GM19328 (cell line): ENCODE data around the gene ACTR1B.
"Not testable (repeated sequence)": the region's sequence is repeated elsewhere in the genome, so short reads cannot be mapped to it uniquely, and the experiment has no call there.

Experiments
- ATAC-seq: cut with Tn5 transposase; IDR thresholded peaks from one replicate; pipeline ENCODE4 v1.9.1; 2021; ENCODE audit warnings: mild to moderate bottlenecking, moderate library complexity; ENCODE audit not compliant: unreplicated experiment

Gene ACTR1B

DNA sequence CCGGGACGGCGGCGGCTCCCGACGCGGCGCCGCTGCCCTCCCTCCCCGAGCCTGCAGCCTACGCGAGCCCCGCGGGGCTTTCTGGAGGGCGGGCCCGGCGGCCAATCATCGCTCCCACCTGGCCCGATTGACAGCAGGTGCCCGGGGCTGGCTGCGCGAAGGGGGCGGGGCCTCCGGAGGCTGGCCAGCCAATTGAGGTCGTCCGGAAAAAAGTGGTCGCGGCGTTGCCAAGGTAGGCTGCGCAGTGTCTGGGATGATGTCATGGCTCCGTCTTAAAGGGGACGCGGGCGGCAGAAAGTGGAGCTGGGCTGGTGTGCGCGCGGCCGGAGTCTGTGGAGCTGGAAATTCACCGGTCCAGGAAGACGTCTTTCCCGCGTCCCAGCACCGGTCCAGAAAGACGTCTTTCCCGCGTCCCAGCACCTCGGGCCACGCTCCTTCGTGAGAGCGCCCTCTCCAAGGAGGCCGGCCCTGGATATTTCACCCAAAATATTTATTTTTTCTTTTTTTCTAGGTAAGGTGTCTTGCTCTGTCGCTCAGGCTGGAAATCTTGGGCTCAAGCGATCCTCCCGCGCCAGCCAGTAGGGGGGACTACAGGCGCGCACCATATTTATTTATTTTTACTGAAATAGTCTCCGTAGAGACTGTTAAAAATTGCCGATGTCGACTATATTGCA, at the start of gene ACTR1B:
Gene ACTR1B, minus strand, starts transcription at position 83 of the 674 bp plus-strand sequence. CDS start 154 bp downstream, outside the sequence.
- ATAC-seq: peak; percentile 81

DNA sequence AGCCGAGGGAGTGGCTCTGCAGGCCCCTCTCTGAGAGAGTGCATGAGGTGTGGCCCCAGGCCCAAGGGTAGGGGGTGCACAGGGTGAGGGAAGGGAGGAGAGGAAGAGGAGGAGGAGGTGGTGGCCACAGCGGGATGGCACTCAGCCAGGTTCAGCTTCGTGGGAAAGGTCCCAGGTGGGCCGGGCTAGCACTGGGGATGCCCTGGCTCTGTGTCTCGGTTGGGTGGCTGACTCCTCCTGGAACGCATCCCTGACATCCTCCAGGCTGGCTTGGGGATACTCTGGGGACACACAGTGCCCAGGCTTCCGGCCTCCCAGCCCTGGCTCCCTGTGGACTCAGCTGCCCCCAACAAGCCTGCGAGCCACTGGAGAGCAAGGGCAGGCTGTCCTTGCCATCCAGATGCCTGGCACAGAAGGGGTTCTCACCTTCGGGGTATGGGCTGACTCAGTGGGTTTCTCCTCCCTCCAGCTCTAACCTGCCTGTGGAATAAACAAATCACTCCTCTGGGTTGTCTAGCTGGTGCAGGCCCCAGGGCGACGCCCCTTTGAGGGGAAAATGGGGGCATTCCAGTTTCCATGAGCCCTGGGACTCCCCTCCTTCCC, 49.0 kb upstream of the ACTR1B start:
- ATAC-seq: no peak

DNA sequence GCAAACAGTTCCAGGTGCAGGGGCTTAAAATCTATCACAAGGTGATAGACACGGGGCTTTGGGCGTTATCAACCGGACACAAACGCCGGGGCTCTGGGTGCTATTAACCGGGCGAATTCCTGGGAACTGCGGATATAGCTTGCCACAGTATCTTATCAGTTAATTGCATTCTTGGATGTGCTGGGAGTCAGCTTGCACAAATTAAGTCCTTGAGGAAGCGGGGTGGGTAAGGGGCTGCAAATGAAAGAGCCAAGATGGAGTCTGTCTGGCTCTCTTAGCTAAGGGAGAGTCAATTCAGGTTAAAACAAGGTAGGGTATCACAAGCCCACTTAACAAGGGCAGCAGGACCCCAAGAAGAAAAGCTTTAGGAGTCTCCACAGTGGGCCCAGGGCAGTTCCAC, 48.3 kb upstream of the ACTR1B start:
- not testable (repeated sequence) for ATAC-seq

DNA sequence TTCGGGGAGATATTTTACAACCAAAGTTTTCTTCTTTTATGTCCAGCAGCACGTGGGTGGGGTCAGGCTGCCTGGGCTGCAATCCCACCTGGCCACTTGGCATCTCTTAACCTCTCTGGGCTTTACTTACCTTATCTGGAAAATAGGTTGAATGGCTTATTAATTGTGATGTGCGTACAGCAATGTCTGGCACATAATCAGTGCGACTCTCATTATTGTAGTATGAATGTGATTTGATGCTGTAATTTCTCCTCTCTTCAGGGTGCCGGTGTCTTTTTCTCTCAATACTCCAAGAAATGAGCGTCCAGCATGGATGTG, 47.5 kb upstream of the ACTR1B start:
- ATAC-seq: no peak

DNA sequence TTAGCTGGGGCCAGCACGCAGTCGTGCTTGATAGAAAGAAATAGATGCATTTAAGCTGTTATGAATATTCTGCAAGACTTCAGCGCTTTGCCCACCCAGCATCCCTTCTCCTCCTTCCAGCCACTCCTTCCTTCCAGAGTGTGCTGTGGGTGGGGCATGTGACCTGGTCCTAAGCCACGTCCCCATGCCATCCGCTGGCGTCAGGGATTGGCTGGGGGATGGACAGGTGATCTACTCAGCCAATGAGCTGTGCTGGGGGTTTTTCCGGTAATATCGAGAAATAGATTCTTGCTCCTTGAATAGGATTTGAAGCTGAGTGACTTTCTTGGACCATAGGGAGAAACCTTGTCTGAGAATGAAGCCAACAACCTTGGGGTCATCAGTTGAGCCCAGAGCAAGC, 44.8 kb upstream of the ACTR1B start:
- ATAC-seq: no peak

DNA sequence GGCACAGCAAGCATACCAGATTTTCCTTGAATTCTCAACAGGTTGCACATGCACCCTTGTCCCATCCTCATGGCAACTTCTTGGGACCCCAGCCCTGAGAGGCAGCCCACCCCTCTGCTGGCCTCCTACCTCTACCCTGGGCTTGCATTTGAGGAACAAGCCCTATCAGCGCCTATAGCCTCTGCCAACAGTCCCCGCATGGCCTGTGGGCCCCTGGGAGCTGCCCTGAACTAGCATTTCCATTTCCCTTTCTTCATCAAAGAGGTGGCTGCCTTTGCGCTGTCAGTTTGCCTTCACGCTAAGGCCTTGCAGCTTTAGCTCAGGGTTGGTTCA, 44.2 kb upstream of the ACTR1B start:
- ATAC-seq: no peak

DNA sequence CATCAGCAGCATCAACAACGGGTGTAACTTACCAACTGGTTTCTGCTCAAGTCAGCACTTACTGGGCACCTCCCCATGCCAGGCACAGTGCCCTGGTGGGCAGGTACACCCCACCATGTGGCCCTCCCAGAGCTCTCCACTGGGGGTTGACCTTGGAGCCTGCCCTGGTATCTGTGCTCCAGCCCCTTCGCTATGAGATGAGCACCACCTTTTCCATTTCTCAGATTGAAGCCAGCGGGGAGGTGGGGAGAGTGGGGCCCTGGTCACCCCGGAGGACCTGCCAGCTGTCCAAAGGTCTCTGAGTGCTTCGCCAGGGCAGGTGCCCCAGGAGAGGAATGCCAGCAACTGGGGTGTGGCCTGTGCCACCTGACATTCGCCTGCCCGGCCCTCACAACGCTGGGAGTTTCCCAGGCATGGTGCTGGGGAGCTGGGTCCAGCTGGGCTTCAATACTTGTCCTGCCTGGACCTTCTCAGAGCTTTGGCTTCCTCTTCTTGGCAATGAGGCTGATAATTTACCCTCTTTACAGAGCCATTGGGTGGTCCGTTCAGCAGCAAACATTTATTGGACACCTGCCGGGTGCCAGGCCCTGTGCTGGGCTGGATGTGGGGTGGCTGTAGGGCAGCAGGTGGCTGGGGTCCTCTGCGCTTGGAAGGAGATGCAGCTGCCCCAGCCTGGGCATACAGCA, 43.7 kb upstream of the ACTR1B start:
- ATAC-seq: no peak

DNA sequence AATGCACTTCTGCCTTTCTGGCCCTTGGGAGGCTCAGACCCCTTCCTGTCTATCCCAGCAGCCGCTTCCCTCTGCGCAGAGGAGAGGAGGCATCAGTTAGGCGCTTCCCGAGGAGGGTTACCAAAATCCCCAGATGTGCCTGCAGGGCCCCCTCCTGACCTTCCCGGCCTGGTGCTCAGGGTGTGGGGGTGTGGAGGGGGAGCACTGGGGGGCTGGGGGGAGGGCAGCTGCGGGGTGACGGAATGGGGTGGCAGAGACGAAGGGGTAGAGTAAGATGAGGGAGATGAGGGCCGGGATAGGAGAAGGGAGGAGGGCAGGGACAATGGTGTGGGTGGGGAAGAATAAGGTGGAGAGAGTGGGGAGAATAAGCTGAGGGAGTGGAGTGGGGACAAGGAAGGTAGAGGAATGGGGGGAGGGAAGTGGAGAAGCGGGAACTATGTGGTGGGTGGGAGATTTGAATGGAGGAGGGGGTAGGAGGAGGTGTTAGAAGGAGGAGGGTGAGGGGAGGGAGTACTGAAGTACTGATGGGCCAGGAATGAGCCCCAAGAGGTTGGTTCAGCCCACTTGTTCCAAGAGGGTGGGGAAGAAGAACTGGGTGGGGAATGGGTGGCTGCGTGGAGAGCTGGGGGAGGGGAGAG, 43.0 kb upstream of the ACTR1B start:
- ATAC-seq: no peak

DNA sequence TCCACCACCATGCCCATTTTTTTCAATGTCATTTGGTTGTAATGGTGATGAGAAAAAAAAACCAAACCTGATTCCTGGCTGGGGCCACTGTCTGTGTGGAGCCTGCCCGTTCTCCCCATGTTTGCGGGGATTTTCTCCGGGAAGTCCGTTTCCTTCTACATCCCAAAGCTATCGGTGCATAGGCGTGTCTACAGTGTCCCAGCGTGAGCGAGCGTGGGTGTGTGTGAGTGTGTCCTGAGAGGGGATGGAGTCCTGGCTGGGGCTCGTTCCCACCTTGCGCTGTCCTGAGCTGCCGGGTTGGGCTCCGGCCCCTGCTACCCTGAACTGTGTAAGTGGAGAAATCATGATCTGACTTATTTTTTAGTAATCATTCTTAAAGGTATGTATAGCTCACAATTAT, 42.3 kb upstream of the ACTR1B start:
- no peak for ATAC-seq

DNA sequence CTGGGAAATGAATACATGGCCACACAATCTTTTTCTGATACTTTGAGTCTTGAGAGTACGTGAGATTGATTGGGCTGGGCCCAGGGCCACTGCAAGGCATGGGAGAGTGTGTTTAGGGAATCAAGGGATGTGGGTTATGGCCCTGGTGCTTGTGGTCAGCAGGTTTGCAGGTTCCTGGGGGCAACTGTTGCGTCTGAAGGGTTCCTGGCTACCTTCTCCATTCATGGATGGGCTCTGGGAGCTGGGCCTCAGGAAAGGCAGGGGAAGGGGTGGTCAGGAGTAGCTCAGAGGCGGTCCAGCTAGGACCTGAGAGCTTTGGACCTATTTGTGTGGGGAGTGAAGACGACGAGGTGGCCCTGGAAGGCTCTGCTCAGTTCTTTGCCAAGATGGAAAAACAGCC, 41.1 kb upstream of the ACTR1B start:
- no peak for ATAC-seq

DNA sequence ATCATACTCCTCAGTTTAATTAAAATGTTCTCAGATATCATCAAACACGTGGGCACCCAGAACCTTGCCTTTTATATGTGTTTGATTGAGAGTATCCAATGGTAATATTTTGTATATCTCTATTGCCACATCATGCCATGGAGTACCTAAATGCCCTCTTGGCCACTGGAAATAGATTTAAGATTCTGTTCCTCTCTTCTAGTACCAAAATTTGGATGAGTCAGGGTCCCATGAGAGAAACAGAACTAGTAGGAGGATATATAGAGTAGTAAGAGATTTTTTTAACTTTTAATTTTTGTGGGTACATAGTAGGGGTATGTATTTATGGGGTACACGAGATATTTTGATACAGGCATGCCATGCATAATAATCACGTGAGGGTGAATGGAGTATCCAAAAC, 39.9 kb upstream of the ACTR1B start:
- ATAC-seq: no peak

DNA sequence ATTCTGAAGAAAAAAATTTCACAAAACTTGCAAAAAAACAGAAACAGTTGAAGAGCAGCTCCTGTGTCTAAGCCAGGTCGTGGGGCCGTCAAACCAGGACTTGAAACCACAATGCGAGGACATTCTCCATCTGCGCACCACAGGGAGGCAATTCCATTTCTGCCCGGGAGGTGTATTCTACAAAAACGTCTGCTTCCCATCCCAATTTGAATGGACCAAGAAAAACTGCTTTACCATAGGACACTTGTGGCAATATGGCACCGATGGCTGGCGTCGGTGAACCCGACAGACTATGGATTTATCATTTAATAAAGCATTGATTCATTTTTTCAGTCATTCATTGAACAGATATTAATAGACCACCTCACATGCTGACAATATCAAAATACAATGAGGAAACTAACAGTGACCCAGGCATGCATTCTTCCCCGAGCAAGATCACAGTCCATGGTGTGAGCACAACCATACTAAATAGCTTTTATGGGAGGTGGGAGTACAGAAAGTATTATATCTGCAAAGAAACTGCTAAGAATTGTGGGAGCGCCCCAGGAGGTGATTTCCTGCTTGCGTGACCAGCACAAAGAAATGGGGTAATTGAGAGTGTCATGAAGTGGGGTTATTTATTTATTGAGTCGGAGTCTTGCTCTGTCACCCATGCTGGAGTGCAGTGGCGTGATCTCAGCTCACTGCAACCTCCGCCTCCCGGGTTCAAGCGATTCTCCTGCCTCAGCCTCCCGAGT, 39.1 kb upstream of the ACTR1B start:
- ATAC-seq: no peak

DNA sequence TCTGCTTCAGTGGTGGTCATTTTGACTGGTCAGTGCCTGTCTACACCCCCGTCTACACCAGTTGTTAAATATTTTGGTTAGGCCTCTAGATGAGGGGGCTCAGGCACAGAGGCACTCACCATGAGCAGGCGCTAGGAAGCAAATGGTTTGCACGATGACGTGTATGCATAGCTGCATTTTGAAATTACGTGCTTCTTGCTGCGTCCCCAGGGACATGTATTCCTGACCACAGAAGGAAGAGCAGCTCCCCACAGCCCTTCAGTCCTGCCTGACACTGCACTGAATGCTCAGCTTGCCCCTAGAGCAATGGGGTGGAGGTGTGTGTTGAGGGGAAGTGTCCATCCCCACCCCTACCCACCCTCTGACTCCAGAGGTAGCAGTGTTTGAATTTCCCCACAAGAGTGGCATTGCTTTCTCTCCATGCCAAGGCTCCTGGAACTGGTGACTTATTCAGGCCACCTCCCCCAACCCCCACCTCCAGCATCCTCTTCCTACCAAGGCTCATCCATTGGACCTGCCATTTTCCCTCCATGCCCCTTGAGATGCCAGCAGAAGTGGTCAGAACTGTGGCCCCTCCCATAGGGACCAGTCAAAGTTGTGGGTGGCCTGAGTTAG, 38.1 kb upstream of the ACTR1B start:
- ATAC-seq: no peak

DNA sequence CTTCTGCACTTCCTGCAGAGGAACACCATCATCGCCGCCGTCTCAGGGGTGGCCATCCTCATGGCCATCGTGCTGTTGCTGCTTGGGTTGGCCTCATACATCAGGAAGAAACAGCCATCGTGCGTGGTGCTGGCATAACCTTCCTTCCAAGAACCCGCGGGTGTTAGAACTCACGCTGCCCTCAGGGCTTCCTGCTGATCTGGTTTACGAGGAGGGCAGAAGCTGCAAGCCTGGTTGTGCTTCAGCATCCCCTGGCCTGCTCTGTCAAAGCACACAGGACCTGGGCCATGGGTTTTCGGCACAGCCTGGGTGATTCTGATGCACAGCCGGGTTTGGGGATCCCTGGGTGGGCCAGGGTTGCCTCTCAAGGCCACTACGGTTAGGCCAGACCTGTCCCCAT, 37.3 kb upstream of the ACTR1B start:
- no peak for ATAC-seq

DNA sequence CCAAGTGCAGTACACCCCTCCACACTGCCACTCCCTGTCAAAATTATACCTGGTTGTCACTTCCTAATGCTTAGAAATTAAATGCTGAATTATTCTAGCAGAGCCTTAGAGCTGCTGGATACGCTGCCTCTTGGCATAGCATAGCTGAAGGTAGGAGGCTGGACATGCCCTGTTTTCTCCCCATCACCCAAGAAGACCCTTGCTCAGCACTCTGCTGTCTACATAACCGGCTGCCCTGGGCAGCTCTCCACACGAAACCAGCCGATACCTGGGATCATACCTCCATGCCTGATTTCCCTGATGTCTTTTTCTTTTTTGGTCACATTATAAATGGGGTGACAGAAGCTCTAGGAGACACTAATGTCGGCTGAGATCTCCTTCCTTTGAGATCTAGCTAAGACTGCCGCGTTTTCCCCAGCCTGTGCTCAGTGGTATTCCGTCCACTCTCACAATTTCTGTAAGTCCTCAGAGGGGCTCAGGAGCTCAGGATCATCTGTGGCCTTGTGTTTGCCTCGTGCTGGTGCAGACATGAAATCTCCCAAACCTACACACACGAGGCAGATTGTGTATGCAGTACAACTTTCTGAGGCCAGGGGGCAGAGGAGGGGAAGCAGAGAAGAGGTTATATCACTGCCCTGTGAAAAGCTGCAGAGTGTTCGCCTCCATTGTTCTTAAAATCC, 36.1 kb upstream of the ACTR1B start:
- ATAC-seq: no peak

DNA sequence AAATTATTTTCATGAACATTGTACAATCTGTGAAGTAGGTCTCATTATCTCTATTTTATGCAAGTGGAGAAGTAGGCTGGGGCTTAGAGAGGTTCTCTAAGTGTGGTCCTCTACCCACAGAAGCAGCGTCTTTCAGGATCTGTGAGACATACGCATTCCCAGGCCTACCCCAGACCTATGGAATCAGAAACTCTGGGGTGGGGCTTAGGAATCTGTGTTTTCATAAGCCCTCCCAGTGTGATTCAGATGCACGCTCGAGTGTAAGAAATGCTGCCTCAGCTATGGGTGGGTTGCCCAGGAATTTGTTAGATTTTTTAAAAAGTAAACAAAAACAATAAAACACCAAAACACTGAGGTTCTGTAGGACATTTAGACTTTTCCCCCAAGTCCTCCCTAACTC, 34.7 kb upstream of the ACTR1B start:
- ATAC-seq: no peak

DNA sequence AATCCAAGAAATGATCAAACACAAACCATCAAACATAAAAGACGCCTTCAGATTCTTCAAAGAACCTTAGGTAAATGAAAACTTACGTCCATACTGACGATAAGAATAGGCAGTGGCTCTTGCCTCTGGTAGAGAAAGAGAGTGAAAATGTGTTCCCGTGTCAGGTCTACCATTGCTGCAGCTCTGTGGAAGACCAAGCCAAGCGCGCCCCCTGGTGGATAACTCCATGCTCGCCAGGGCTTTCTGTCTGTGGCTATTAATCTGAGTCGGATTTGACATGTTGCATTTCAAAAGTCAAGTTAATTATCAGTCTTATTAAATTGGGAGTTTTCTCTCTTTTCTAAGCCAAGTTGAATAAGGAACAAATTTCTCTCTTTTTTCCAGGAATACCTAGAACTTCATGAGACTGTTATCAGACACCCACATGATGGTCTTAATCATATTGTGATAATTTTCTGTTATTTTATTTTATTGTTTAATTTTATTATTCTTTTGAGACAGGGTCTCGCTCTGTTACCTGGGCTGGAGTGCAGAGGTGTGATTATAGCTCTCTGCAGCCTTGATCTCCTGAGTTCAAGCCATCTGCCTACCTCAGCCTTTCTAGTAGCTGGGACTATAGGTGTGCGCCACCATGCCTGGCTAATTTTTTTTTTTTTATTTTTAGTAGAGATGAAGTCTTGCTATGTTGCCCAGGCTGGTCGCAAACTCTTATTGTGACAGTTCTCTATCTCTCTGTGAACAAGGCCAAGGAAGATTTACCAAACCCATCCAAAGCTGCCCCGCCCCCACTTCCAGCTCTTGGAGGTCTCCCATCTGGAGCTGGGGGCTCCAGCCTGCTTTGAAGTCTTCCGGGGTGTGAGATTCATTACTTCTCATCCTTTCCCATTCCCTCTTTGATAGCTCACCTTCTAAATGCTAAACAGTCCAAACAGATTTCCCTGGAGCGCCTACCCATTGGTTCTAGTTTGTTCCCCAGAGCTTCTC, 33.7 kb upstream of the ACTR1B start:
- peak; percentile 65 for ATAC-seq

DNA sequence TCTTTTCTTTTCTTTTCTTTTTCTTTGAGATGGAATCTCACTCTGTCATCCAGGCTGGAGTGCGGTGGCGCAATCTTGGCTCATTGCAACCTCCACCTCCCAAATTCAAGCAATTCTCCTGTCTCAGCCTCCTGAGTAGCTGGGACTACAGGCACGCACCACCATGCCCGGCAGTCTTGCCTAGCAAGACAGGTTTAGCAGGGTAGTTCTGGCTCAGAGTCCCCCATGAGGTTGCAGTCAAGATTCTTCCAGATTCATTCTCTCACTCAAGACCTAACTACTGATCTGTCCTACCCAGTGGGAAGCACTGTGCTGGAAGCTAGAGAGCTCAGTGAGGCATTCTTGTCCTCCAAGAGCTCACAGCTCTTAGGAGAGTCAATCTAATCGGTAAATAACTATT, 31.9 kb upstream of the ACTR1B start:
- no peak for ATAC-seq

DNA sequence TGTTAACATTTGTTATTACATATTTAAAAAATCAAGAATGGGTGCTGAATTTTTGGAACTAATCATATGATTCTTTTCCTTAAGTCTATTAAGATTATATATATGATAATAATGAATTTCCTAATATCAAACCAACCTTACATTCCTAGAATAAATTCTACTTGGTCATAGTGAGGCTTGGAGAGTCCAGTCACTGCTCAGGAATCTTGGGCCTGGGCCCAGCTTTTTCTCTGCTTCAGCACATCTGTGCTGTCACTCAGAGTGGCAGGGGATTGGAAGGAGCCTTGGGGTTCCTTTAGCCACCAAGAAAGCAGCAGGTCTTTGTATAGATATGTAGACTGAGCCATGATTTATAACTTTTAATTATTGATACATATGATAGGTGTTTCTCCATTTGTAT, 29.6 kb upstream of the ACTR1B start:
- no peak for ATAC-seq
